Forelimb muscle (tissue), 1 donor: ENCODE results near the gene TBC1D17. TPM values are rescaled to one million over a fixed set of nuclear protein-coding genes. Genes with fewer than 3 reads are reported as not detected.
A peak's percentile ranks its signal among the peaks of the same experiment; 100 is the strongest.

Experiments
- DNase-seq: peaks from one replicate; pipeline ENCODE4 v3.0.0-alpha.2; 2013; ENCODE audit warnings: low read depth
- polyA plus RNA-seq: library from polyadenylated mRNA; unstranded; fragments of 120-200 nt; gene quantifications from one replicate; pipeline ENCODE4 v1.2.1, GENCODE V29; 2013; ENCODE audit not compliant: insufficient read length

Gene TBC1D17
- polyA plus RNA-seq, 1 donor = 35.6 TPM

DNA sequence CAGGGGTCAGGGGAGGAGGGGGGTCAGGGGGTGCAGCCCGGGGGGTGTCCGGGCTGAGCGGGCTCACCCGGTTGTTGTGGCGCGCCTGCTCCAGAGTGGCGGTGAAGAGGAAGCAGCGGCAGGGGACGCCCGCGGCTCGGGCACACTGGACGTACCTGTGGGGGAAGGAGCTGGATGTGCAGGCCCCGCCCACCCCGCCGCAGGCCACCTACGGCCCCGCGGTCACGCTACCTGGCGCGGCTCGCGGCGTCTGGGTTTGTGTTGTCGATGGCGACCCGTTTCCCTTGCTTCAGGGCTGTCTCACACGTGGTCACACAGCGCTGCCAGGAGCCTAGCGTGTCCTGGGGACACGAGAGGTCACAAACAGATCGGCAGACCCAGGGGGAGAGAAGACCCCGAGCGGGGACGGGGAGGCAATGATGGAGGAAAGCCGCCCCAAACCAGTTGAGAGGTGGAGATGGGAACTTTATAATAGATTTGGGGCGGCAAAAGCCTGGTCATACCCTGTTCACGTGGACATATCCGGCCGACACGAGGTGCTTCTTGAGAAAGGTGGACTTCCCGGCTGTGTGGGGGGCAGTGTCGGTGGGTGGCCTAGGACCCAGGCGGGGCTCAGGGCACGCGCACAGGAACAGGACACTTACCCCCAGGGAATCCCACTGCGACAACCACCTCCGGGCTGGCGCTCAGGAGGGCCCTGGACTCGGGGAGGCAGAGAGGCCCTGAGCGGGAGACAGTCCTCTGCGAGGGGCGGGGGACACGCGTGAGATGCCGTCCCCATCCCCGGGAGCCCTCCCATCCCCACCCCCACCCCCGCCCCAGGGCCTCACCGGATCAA is 15.7 kb upstream of the TBC1D17 start:
- DNase-seq = no peak

DNA sequence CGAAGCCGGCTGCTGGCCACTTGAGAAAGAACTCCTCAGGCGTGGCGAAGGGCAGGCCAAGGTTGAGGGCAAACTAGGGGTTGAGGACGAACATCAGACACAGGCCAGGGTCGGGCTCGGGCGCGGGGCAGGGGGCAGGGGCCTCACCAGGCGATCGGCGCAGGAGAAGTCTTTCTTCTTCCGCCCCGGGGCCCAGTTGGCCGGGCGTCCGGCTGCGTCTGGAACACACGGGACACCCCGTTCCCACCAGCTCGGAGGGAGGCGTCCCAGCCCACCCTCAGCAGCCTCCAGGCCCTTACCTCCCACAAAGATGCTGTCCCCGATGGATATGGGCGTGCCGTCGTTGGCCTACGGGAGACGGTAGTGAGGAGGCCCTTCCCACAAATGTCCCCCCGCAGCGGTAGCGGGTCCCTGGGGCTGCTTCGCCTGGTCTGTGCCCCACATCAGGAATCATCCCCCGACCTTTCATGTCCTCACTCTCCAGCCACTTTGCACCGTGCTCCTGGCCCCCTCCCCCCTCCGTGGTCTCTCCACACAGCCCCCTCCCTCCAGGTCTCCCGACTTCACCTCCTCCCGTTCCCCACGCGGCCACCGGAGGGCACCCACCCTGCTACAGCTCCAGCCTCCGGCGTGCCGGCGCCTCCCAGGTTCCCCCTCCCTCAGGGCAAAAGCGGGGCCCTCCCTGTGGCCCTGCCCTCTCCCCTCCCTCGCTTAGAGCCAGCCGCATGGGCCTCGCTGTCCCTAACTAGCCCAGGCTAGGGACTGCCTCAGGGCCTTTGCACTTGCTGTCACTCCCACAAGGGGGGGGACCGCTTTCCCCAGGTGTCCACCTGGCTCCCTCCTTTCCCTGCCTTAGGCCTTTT is 14.9 kb upstream of the TBC1D17 start:
- DNase-seq = no peak

DNA sequence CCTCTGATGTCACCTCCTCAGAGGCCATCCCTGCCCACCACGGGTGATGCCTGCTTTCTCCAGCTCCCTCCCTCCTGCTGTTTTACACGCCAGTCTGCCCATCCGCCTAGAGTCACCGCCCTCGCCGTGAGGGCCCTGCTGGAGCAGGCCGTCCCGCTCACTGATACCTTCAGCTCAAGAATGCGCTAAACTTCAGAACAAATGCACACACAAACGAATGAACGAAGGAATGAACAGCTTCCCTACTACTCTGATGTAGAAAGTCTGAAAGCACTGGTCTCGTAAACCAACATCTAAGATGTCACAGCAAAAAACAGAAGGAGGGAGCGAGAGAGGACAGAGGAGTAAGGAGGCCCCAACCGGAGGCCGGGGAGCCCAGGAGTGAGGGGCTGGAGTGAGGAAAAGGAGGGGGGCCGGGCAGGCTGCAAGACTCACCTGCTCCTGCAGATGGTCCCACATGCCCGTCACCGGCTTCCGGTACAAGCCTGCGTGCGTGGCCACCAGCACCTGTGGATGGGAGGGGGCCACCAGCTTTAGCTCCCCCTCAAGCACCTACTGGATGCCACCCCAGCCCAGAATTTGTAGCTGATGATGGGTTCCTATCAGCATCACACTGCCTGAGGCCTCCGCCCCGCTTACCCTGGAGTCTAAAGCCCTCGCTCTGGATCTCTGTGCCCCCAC is 14.1 kb upstream of the TBC1D17 start:
- DNase-seq = no peak

DNA sequence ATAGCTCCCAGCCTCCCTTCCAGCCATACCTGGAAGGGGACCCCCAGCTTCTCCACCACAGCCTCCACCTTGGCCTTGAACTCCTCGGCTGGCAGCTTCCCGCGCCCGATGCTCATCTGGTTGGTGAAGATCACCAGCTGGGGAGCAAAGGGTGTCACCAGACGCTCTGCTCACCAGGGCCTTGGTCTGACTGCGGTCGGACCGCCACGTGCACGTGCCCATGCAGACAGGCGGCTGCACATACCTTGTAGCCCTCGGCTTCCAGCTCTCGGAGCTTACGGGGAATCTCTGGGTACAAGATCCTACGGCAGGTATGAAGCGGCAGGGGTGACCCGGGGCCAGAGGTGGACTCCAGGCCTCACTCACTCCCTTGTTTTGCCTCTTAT is 13.6 kb upstream of the TBC1D17 start:
- DNase-seq = no peak

DNA sequence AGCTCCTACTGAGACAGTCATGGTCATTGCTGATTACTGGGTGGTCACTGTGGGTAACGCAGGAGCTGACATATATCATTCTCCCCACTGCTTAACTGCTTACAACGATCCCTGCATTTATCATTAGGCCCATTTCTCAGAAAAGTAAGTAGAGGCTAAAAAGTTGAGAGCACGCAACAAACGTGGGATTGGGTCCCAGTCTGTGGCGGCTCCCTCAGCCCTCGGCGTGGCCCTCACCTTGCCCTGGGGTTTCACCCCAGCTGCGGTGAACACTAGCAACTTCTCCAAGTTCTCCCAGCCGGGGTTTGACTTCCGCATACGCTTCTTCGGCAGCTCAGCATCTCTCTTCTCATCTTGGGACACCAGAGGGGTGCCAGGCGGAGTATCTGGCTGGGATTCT is 12.6 kb upstream of the TBC1D17 start:
- no peak for DNase-seq

DNA sequence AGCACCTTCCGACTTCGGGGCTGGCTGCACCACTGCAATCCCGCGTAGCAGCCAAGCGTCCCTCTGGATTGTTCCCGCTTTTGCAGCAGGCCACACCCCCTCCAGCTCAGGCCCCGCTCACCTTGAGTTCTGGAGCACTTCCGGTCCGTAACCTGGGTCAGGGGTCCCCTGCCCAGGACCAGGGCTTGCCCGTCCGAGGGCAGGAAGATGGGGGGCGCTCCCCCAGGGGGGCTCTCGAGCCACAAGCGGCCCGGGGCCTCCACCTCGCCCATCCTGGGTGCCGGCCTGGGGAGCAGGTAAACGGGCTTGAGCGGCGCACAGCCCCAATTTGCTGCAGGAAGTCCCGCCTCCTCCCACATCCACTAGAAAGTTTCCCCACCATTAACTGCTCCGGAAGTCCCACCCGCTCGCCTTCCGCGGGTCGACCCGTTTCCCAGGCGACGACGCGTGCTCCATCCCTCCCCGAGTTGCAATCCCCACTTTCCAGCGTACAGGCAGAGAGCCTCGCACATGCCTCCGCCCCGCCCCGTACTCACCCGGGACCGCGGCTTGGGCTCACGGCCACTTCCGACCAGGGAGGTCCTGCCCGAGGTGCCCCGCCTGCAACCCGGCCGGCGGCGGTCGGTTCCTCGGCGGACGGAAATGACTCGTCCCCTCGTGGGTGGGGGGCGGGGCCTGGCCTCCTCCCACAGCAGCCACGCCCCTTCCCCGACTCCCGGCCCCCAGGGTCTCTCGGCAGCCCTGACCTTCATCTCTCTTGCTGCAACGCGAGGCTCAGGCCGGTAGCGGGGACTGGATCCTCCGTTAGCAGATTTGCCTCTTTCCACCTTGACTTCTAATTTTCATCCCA is 10.3 kb upstream of the TBC1D17 start, which contains the start of gene PNKP:
PNKP (minus strand) TSS at position 644 of the 850 bp plus-strand sequence; CDS start at position 272, 372 bp downstream.
- peak; percentile 82 for DNase-seq

DNA sequence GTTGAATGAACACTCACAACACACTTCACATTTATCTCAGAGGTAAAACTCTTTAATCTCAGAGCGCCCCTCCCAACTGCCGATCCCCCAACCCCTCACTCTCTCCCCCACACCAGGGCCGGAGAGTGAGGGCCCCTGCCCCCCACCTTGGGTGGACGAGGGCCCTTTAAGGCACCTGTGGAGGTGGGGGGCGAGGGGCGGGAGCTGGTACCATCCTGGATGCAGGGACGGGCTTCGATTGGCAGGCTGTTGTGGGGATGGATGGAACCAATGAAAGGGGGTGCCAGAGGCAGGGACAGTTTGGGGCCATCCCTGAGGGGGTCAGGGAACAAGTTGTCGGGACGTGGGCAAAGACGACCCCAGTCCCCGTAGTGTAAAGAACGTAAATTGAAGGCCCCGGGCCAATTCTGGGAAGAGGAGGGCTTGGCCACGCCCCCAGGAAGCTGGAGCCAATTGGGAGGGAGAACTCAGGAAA is 8.5 kb upstream of the TBC1D17 start:
- no peak for DNase-seq

DNA sequence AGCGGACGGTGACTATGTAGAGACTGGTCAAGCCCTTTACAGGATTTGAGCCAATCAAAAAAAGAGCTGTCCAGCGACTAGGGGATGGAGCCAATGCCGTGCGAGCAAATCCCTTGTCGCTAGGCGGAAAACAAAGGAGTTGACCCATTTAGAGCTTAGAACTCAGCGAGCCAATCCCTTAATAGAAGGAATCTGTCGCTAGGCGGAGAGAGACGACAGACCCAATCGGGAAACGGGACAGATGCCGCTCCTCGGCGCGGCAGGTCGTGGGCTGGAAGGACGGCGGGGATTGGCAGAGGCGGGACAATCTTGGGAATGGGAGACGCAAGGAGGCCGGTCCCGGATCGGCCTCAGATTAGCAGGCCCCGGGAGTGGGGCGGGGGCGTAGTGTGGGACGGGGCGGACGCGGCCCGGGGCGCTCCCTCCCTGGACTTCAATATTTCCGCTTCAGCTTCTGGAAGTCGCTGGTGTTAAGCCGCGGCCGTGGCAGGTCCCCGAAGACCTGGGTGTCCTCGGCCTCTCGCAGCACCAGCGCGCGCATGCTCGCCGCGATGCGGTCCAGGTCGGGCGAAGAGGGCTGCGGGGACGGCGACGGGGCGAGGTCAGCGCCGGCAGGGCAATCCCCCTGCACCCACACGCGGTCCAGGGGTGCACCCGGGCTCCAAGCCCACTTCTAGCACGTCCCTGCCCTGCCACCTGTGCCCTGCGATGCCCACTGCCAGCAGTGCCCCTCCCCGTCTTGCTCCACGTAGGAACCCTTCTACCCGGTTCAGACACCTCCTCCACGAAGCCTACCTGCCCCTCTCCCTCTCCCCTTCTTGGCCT is 7.8 kb upstream of the TBC1D17 start:
- peak; percentile 100 for DNase-seq

DNA sequence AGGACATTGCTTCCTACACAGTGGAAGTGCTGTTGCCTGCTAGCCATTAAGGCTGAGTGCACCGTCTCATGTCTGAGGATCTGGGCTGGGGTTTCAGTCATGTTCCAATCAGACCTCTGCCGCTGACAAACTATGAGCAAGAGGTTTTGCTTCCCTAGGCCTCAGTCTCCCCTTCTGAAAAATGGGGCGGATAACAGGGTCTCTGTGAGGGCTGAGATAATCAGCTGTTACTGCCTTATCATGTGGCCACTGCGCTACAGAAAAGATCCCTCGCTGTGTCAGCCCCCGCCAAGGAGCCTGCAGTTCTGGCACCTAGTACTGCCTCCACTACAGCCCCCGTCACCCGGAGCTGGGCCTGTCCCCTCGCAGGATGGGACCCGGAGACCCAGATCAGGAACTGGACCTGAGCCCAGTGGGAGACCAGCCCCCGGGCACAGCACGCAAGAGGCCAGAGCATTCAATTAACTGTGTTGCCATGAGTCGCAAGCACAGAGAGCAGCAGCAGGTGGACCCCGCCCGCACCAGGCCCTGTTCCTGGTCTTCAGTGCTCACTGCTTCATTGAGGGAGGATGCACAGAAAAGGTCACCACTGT is 7.1 kb upstream of the TBC1D17 start:
- DNase-seq = no peak

DNA sequence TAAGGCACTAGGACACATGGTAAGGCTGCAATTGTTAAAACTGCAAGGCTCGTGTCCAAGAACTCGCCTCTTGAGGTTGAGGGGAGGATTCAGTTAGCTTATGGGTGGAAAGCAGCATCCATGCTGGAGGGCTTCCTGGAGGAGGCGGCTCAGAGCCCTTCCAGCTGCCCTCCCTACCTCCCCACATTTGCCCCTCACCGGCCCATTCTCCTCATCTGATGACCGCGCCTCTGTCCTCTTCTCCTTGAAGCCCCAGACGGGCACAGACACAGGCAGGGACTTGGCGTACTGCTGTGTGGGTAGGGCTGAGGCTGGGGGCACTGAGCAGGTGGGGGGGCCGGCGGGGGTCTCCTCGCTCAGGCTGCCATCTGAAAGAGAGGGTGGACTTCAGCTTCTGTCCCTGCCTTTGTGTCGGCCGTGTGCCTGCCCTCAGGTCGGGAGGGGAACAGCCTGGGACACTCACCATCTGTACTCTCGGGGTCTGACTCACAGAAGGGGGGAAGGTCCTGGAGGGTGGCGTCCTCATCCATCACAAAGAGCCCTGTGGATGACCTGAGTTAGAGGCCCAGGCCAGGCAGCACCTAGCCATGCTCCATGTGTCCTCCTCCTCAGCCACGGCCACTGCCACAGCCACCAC is 6.0 kb upstream of the TBC1D17 start:
- DNase-seq = no peak

DNA sequence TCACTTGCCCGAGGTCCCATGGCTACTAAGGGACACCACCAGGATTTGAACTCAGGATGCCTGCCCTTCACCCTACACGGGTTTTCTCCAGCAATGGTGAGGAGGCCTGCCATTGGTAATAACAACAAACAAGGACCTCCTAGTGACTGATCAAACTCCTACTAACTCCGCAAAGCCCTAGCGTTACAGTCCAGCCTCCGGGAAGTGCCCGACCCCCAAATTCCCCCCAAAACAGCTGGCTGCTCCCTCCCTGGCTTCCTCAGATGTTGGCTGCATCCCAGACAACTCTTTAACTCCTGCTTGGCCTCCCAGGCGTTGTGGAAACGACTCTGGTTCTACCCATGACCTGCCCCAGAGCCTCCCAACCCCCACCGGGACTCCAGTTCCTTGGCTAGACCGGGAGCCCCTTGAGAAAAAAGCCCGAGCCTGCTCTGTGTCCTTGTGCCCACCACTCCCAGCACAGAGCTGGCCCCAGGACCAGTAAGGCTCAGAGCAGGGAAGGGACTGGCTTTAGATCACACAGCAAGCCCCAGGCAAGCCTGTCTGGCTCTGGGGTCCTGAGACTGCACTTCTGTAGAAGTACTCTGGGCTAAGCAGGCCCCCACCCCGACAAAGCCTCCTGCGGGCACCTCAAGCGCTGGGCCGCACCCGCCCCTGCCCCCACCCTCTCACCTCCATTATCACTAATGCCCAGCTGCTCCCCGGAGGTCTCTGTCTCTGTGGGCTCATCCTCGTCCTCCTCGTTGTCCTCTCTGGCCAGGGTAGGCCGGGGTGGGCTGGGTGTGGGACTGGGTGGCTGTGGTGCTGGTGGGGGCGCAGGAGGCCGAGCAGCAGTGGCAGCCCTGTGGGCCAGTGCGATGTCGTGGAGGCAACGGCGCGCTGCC is 5.0 kb upstream of the TBC1D17 start:
- DNase-seq = no peak

DNA sequence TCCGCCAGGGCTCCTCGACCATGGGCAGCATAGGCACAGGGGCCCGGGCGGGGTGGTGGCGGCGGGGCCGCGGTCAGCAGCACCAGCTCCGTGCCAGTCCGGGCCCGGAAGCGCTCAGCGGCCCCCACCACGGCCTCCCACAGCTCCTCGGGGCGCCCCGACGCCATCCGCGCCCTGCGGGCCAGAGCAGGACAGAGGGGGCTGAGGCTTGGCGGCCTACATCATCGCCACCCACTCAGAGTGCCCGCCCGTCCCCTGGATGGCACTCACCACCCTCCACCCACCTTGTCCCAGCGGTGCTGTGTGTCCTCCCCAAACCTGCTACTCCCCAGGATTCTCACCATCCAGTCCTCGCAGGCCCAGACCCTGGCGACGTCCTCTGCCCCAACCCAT is 4.4 kb upstream of the TBC1D17 start:
- DNase-seq = no peak

DNA sequence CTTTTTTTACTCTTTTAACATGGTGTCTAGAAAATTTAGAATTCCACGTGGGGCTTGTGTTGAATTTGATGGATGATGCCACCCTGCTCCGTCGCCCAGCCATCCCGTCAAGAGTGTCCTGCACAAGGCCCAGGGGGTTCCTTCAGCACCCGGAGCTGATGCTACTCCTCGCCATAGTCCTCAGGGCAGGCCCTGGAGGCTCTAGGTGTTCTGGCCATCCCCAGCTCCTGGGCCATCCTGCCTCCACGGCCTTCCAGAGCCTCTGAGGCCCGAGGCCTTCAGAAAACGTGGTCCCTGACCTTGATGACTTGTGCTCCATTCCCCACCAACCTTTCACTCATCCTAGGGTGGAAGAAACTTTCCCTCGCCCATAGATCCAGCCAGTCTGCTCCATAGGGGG is 3.7 kb upstream of the TBC1D17 start:
- no peak for DNase-seq

DNA sequence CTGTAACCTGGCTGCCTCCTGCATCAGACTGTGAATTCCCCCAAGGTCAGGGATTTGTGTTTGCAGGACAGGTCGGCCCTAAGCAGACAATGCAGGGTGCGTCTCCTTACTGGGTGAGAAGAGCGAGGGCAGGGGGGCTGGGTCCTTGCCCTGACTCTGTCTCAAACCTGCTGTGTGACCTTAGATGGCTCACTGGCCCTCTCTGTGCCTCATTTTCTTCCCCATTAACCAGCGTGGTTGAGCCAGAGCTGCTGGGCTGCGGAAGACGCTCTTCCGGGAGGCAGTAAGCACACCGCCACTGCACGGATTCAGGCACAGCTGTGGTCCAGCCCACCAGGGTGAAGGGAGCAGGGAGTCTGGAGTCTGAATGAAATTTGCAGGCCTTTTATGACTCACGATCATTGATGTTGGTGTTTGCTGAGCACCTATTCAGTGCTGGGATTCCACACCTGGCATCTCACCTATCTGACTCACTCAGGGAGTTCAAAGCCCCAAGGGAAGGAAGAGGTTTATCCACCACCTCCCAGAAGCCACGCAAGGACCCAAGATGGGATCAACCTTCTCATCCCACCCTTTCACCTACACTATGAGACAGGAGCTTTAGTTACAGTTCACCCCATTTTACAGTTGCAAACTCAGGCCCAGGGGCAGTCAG is 2.9 kb upstream of the TBC1D17 start:
- DNase-seq = no peak

DNA sequence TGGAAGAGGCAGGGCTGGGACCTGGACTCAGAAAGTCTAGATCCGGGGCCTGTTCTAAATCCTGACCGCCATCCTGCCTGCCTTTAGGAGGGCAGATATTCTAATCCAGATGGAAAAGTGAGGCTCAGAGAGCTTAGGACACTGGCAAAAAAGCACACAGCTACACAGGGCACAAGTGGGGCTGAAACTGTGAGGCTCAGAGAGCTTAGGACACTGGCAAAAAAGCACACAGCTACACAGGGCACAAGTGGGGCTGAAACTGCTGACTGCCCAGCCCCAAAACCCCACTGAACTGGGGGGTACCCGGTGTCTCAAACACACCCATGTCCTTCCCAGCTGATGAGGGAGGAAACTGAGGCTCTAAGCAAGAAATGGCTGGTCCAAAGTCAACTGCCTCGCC is 2.3 kb upstream of the TBC1D17 start:
- no peak for DNase-seq

DNA sequence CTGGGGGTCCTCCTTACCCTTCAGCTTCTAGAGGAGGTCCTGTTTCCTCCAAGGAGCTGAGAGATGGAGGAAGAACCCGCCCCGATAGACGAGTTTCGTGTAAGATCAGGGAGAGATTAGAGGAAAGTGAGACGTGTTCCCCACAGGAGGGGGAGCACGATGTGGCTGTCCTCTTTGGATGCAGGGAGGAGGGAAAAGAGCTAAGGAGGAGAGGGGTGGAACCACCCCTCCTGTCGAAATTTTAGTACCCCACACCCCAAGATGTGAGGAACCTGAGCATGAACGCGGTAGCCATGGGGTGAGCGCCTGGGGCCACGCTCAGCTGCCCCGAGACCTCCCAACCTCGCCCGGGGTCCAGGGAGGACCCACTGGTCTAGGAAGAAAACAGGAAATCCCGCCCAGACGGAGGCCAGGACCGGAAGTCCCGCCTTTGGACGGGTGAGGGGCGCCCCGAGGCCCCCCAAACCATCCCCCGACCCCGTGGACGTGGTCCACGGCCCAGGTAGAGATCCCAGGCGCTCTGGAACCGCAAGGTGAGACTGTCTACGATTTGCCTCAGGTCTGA is 1.6 kb upstream of the TBC1D17 start:
- no peak for DNase-seq

DNA sequence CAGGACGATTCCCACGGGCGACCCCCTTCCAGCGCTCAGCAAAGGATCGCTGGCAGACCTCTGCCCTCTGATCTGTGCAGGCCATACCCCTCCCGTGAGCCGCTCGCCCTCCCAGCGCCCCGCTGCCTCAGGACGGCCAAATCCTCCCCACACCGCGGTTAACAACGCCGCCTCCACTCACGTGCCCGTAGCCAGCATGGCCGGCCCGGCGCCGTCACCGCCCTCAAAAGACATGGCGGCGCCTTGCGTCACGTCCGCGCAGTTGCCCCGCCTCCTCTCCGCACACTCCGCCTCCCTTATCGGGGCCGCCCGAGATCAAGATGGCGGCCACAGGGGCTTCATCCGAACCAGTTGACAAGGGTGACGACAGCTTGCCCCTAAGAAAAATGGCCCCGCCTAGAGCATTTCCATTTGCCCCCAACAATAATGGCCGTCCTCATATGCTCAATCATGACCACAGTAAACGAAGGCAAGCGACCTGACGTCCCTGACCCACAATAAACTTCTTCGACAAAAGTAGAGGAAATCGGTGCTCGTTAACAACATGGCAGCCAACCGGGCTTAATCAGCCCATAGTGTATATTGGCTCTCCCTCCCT is 981 bp upstream of the TBC1D17 start:
- peak; percentile 97 for DNase-seq
